ENCODE results near the gene PRR5L.

The PRR5L gene

GRCh38 chr11:36436064-36436463 is 140.0 kb downstream of the PRR5L start:
- H3K36me3 ChIP-seq (ENCODE audit: insufficient read depth) = no peaks in the 10 kb centered on the region
- no peak overlapping the region for H3K4me3 ChIP-seq (IDR thresholded peaks at IDR 0.05; ENCODE audit: insufficient read depth, low read depth, low read length)
- no peaks in the 10 kb centered on the region for H3K27me3 ChIP-seq (ENCODE audit: insufficient read depth, low read depth)
- no peak overlapping the region for H3K9ac ChIP-seq
- H3K4me1 ChIP-seq (ENCODE audit: low read depth, poor library complexity, severe bottlenecking) = no peaks in the 10 kb centered on the region
- H3K27ac ChIP-seq = no peak overlapping the region
- H3K4me2 ChIP-seq = no peak overlapping the region
- no peaks in the 10 kb centered on the region for H3K79me2 ChIP-seq (ENCODE audit: insufficient read depth, low read depth)
- H2AFZ ChIP-seq (ENCODE audit: low read depth) = no peak overlapping the region
- H4K20me1 ChIP-seq (ENCODE audit: insufficient read depth) = no peaks in the 10 kb centered on the region
- TF ChIP-seq CTCF (conservative IDR thresholded peaks at IDR 0.05; ENCODE audit: low read depth, low read length) = no peak

GRCh38 chr11:36436589-36436988 is 140.5 kb downstream of the PRR5L start:
- TF ChIP-seq CTCF (conservative IDR thresholded peaks at IDR 0.05; ENCODE audit: low read depth, low read length) = no peak
- Histone ChIP-seq H3K27ac (no peak overlapping the region), H4K20me1 (ENCODE audit: insufficient read depth) (no peaks in the 10 kb centered on the region)

GRCh38 chr11:36437413-36437812 is 141.3 kb downstream of the PRR5L start:
- H3K4me1 ChIP-seq (ENCODE audit: low read depth, poor library complexity, severe bottlenecking) = no peaks in the 10 kb centered on the region
- H3K27ac ChIP-seq = no peak overlapping the region
- H2AFZ ChIP-seq (ENCODE audit: low read depth) = no peak overlapping the region
- H3K4me3 ChIP-seq (IDR thresholded peaks at IDR 0.05; ENCODE audit: insufficient read depth, low read depth, low read length) = no peak overlapping the region
- no peaks in the 10 kb centered on the region for H3K27me3 ChIP-seq (ENCODE audit: insufficient read depth, low read depth)
- no peaks in the 10 kb centered on the region for H3K79me2 ChIP-seq (ENCODE audit: insufficient read depth, low read depth)
- no peak overlapping the region for H3K4me2 ChIP-seq
- no peak for TF ChIP-seq CTCF (conservative IDR thresholded peaks at IDR 0.05; ENCODE audit: low read depth, low read length)
- H3K36me3 ChIP-seq (ENCODE audit: insufficient read depth) = no peaks in the 10 kb centered on the region
- H4K20me1 ChIP-seq (ENCODE audit: insufficient read depth) = no peaks in the 10 kb centered on the region
- H3K9ac ChIP-seq = no peak overlapping the region

More at GRCh38 chr11:36436589-36436988, 140.5 kb downstream of the PRR5L start:
- Histone ChIP-seq H3K4me1 (ENCODE audit: low read depth, poor library complexity, severe bottlenecking) (no peaks in the 10 kb centered on the region), H3K36me3 (ENCODE audit: insufficient read depth) (no peaks in the 10 kb centered on the region), H3K9ac (no peak overlapping the region), H3K79me2 (ENCODE audit: insufficient read depth, low read depth) (no peaks in the 10 kb centered on the region), H3K4me2 (no peak overlapping the region), H2AFZ (ENCODE audit: low read depth) (no peak overlapping the region), H3K4me3 (IDR thresholded peaks at IDR 0.05; ENCODE audit: insufficient read depth, low read depth, low read length) (no peak overlapping the region), H3K27me3 (ENCODE audit: insufficient read depth, low read depth) (no peaks in the 10 kb centered on the region)

- H3K9ac ChIP-seq = no peak overlapping the region
- no peak overlapping the region for H3K4me2 ChIP-seq
- H3K4me3 ChIP-seq (IDR thresholded peaks at IDR 0.05; ENCODE audit: insufficient read depth, low read depth, low read length) = no peak overlapping the region
- H2AFZ ChIP-seq (ENCODE audit: low read depth) = no peak overlapping the region
- no peak for TF ChIP-seq CTCF (conservative IDR thresholded peaks at IDR 0.05; ENCODE audit: low read depth, low read length)
- H3K79me2 ChIP-seq (ENCODE audit: insufficient read depth, low read depth) = no peaks in the 10 kb centered on the region
- H3K36me3 ChIP-seq (ENCODE audit: insufficient read depth) = no peaks in the 10 kb centered on the region
- H3K27ac ChIP-seq = no peak overlapping the region
- H4K20me1 ChIP-seq (ENCODE audit: insufficient read depth) = no peaks in the 10 kb centered on the region
- no peaks in the 10 kb centered on the region for H3K4me1 ChIP-seq (ENCODE audit: low read depth, poor library complexity, severe bottlenecking)
- H3K27me3 ChIP-seq (ENCODE audit: insufficient read depth, low read depth) = no peaks in the 10 kb centered on the region
Observed at GRCh38 chr11:36438126-36438525, 142.0 kb downstream of the PRR5L start.

Measured in KMS-11 (cell line).